ENCODE measurements around the gene GOLGA6L22.
"Not testable (repeated sequence)": the region's sequence is repeated elsewhere in the genome, so short reads cannot be mapped to it uniquely, and the experiment has no call there.

GOLGA6L22 gene

GRCh38 chr15:22458603-22459002 is at the start of gene GOLGA6L22:
Gene GOLGA6L22 (plus strand): TSS chr15:22458903. CDS start chr15:22458994, 91 bp downstream.
- DNase-seq: not testable (repeated sequence)

DNA sequence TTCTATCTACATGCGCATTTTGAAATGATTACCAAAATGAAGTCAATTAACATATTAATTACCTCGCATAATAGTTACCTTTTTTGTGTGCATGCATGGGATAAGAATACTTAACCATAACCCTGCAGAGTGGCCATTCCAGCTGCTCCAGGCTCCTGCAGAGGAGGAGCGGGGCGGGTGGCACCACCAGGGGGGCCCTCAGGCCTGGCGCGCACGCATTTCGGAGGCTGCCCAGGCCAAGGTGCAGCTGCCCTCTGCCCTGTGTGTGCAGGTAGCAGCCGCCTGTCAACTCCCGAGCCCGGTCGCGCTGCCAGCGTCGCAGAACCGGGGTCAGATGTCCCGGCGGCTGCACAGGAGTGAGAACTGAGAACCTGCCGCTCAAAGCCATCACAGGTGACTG is 41.4 kb upstream of the GOLGA6L22 start:
- not testable (repeated sequence) for DNase-seq

DNA sequence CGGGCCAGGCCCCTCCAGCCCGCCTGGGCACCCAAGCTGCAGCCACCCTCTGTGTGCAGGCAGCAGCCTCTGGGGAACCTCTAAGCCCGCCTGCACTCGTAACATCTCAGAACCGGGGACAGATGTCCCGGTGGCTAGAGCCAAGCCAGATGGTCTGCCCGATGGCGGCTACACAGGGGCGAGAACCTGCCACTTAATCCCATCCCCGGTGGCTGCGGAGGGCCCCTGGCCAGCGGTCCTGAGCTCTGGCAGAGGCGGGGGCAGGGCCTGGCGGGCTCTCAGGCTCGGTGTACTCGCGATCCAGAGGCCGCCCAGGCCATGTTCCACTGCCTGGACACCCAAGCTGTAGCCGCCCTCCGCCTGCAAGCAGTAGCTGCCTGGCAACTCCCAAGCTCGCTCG is 40.9 kb upstream of the GOLGA6L22 start:
- DNase-seq: not testable (repeated sequence)

- DNase-seq: not testable (repeated sequence)
Observed at GRCh38 chr15:22418212-22418611, 40.5 kb upstream of the GOLGA6L22 start.

GRCh38 chr15:22418666-22419065 is 40.0 kb upstream of the GOLGA6L22 start:
- DNase-seq: not testable (repeated sequence)

GRCh38 chr15:22420340-22420739 is 38.4 kb upstream of the GOLGA6L22 start:
- DNase-seq: not testable (repeated sequence)

DNA sequence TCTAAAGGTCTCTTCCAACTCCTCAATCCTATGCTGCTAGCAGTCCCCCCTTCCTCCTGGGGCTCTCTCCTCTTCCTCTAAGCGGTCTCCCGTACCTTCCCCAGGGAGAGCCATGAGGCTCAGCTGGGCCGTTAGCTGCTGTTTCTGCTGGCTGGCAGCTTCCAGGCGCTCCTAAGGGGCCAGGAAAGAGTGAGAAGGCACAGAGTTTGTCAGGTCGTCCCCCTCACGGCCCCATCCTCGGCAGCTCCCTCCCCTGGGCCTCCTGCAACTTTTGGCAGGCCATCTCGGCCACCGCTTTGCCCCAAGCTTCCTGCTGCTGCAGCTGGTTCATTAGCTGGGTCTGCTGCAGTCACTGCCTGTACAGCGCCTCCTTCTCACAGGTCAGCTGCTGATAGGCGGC is 29.3 kb upstream of the GOLGA6L22 start:
- not testable (repeated sequence) for DNase-seq

DNA sequence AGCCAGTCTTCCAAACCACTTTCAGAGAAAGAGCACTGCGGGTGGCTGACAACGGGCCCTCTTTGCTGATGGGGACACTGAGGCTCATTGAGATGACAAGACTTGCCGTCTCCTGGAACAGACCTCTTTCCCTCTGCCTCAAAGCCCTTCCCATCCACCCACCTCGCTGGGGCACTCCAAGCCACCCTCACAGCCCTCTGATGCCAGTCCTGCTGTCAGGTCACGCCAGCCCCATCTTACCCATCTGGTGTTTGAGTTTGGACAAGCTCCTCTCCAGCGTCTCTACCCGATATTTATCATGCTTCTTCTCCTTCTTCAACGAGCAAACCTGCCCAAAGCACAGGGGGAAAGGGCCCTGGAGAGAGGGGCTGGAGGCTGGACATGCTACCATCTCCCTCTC is 27.0 kb upstream of the GOLGA6L22 start:
- not testable (repeated sequence) for DNase-seq

GRCh38 chr15:22494490-22495113 is 35.9 kb downstream of the GOLGA6L22 start:
- DNase-seq: not testable (repeated sequence)

- not testable (repeated sequence) for DNase-seq
Observed at GRCh38 chr15:22497200-22497599, 38.5 kb downstream of the GOLGA6L22 start.

DNA sequence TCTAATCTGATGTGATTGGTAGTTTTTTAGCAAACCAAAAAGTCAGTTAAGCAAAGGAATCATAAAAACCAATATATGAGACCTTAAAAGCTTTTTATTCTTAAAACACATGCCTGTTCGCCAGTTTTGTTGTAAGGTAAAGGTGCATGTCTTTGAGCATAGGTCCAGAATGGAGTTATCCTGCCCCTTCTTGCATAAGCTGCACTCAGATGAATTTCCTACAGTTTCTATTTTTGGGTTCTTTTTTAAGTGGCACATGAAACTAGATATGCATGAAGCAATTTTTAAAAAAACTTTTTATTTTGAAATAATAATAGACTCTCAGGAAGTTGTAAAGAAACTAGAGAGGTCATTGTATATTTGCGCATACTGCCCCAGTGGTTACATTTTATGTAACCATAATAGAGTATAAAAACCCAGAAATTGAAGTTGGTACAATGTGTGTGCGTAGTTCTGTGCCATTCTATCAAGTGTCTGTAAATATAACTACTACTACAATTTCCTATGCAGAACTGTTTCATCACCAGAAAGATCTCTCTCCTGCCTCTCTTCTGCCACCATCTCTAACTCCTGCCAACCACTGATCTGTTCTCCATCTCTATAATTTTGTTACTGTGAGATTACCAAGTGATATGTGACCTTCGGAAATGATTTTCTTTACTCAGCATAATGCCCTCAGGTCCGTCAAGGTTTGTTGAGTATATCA is 39.7 kb downstream of the GOLGA6L22 start:
- not testable (repeated sequence) for DNase-seq

DNA sequence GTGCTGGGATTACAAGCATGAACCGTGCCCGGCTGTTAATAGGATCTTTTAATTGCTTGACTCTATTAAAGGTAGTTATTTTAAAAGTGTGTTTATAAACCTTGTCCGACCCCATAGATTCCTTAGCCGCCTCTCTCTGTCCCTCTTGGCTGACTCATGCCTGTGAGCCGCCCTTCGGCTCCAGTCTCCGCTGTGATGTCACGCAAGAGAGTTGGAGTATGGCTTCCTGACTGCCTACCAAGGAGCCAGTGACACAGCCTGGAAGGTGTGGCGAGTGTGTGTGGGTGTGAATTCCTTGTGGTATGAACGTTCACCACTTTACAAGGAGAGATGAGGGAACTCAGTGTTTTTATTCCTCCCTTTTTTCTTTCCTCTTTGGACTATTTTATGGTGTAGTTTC is 43.6 kb downstream of the GOLGA6L22 start:
- DNase-seq: not testable (repeated sequence)

DNA sequence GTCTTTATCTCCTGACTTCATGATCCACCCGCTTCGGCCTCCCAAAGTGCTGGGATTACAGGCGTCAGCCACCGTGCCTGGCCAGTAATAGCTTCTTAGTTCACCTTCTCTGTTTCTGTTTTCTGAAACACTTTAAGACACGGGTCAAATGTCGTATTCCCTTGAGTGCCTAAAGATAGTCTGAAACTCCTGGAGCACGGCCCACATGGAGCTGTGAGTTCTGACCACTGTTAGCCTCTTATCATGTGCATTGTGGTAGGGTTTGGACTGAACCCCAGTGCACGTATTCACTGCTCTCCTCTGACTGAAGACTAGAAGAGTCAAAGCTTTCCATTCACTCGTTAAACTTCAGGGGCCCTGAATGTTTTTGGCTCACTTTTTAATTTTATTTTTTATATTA is 48.3 kb downstream of the GOLGA6L22 start:
- not testable (repeated sequence) for DNase-seq

- DNase-seq: not testable (repeated sequence)
Observed at GRCh38 chr15:22516140-22516539, 57.4 kb downstream of the GOLGA6L22 start.

All from C1 segment of cervical spinal cord (tissue), 14 donors.